ENCODE measurements around the gene GNB5.

GNB5 gene

DNA sequence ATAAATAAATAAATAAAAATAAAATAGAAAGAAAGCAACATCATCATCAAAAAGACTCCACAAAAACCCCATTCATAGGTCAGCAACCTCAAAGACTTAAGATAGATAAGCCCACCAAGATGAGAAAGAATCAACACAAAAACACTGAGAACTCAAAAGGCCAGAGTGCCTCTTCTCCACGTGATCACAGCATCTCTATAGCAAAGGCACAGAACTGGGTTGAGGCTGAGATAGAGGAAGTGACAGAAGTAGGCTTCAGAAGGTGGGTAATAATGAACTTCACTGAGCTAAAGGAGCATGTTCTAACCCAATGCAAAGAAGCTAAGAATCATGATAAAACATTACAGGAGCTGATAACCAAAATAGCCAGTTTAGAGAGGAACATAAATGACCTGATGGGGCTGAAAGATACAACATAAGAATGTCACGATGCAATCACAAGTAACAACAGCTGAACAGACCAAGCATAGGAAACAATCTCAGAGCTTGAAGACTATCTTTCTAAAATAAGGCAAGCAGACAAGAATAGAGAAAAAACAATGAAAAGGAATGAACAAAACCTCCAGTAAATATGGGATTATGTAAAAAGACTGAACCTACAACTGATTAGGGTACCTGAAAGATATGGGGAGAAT, 26.4 kb downstream of the GNB5 start:
- DNase-seq, result no peak

- DNase-seq, result peak in 1 of 3 donors; percentile 12
Observed at GRCh38 chr15:52163321-52164190, 27.6 kb downstream of the GNB5 start.

DNA sequence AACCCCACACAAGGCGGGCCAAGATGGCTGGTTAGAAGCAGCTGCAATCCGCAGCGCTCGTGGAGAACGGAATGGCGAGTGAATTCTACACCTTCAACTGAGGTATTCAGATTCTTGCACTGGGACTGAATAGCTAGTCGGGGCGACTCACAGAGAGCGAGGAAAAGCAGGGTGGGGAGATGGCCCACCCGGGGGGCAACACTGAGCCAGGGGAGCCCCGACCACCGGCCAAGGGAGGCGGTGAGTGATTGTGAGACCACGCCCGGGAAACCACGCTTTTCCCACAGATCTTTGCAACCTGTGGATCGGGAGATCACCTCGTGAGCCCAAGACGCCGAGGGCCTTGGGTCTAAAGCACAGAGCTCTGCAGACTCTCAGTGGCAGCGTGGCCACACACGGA, 28.3 kb downstream of the GNB5 start:
- no peak for DNase-seq

DNA sequence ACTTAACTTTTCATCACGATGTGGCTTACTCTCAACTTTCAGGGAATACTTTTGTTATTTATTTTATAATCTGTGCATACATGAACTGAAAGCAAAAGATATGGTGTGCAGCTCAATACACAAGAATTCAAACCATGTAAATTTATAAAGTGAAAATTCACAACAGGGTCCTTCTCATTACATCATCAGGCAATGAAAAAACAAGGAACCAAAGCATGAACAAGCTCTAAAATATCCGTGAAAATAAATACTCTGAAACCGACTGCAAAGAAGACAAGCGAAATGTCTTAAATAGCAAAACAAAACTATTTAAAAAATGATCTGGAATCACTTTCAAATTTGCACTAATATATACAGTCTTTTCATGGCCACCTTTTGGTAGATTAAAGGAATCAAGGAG, 28.9 kb downstream of the GNB5 start:
- no peak for DNase-seq

DNA sequence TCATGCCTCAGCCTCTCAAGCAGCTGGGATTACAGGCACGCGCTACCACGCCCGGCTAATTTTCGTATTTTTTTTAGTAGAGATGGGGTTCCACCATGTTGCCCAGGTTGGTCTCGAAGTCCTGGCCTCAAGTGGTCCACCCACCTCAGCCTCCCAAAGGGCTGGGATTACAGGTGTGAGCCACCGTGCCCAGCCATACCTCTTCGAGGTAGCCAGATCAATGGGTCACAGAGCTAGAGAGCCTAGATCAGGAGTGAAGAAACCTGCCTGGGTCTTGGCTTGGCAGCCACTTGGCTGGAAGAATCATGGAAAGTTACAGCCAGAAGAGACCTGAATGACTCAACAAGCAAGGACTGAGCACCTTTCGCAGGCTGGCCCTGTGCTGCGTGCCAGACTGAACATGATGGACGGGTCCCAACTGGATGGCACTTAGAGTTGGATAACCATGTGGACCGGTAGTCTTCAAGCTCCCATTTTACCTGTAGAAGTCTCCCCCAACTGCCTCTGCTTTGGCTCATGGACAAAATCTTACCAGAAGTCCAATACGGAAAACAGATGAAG, 29.7 kb downstream of the GNB5 start:
- DNase-seq, result no peak

DNA sequence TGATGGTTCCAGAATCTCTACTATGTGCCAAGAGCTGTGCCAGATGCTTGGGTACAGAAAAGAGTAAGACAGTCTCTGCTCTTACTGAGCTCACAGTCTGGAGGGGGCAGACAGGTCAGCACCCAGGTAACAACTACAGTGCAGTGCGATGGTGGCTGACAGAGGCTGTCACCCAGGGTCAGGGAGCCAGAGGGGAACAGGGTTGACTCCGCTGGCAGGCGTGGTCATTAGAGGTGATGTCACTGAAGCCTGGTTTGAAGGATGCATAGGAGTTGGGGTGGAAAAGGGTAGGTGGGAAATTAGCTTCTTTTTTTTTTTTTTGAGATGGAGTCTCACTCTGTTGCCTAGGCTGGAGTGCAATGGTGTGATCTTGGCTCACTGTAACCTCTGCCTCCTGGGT, 31.5 kb downstream of the GNB5 start:
- no peak for DNase-seq

DNA sequence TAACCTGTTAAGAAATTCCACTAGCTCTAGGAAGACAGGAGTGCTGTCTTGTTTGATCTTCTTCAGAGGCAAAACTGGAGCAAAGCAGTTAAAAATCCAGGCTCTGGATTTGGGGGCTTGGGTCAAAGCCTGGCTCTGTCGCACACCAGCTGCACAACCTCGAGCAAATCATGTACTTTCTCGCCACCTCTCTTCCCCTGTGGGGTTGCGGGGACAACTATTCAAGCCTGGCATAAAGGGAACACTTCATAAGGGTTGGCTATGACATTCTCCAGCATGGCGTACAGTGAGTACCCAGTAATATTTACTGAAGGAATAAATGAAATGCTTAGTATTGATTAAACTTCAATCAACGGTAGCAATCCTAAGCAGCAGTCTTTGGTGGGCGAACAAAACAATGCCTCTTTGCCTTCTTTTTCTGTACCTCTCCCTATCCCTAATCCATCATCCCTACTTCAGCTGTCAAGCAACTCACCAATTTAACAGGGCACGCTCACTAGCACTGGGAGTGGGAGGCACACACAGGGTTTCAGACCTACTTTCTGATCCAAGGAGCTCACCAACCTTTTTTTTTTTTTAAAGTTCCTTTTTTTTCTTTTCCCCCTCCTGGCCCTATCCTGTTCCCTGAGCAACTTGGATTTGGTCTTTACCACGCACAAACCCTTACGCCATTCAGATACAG, 33.0 kb downstream of the GNB5 start:
- no peak for DNase-seq

- no peak for DNase-seq
Observed at GRCh38 chr15:52155878-52156277, 35.3 kb downstream of the GNB5 start.

GRCh38 chr15:52154896-52155865, 36.0 kb downstream of the GNB5 start:
- peak in 1 of 3 donors; percentile 19 for DNase-seq

DNA sequence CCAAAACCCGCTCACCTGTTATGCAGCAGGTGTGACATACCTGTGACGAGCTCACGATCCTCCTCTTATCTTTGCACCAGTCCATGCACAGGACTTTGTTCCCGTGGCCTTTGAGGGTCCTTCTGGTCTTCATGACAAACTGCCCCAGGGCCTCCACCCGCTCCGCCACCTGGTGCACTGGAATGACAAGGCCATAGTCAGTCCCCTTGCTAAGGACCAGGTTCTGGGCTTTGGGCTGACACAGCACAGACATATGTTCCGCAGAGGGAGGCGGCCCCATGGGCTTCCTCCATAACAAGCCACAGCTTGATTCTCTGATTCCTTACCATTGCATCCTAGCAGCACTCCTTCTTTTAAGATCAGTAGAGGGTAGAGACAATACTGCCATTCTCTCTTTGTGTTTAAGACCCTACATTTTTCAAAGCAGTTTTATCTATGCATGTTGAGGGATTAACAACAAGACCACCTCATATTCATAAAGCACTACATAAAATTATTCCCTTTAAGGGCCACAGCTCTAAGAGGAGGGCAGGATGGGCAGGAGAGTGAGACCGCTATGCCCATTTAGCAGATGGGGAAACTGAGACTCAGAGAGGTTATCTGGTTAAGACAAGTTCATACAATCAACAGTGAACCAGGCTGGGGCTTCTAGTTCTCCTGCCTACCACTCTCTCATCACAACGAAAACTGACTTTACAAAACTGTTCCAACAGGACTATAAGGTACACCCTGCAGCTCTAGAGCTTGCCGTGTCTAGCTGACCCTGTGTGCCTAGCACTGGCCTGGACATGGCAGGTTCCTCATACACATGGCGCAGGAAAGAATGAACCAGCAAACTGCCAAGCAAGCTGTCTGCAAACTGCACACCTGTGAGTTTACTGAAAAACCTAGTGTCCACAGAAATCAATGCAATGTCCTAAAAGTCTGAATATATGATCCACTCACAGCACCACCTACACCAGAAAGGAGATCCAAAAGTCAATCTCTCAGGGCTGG, 37.0 kb downstream of the GNB5 start:
- DNase-seq, result no peak

DNA sequence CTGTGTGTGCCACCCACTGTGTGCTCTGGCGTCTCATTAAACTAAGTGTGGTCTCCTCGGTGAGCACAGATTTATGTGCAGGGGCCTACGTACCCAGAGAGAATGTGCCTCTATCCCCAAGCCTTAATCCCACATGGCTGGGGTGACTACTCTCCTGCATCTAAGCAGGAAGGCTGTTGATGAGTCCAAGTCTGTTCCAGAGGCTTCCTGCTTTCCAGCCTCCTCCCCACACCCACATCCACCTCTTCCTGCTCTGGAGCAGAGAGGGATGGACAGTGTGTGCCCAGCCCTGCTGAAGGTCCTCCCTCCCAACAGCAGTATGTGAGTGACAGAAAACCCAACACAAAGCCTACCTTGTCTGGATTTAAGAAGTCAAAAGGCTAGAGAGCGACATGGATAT, 39.8 kb downstream of the GNB5 start:
- no peak for DNase-seq

DNA sequence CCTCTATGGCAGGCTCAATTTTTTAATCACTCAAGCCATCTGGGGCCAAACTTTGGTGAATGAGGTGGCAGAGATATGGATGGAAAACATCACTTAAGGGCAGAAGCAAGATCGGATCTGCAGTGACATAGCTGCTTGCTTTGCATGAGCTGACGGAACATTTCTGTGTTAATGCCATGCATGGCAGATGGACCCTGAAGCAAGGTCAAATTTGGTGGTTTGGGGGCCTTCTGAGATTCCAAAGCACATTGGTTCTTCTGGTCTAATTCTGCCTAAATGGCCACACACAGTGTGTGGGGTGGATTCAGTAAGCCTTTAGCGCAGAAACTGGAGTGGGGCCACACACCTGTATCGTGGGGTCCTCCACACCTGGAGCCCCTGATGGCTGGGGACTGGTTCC, 40.3 kb downstream of the GNB5 start:
- DNase-seq, result no peak

- DNase-seq, result no peak
Observed at GRCh38 chr15:52150043-52150825, 41.0 kb downstream of the GNB5 start.

DNA sequence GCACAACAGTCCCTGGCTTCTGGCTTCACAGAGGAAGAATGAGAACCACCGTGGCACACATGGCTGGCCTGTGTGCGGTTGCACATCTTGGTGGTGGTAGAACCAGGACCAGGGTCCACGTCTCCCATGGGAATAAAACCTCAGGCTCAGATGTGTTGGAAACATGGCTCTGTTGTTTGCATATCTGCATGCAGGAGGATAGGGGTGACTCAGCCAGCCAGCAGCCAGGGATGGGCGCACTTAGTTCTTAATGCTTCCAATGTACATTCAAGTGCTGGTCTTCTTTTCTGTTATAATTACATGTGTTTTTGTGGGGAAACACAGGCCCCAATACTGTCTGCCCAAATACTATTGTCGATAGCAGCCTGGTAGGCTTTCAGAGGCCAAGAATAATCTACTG, 42.8 kb downstream of the GNB5 start:
- DNase-seq, result no peak

GRCh38 chr15:52146776-52147175, 44.4 kb downstream of the GNB5 start:
- no peak for DNase-seq

GRCh38 chr15:52146261-52146660, 44.9 kb downstream of the GNB5 start:
- DNase-seq, result no peak

GRCh38 chr15:52144656-52145178, 46.5 kb downstream of the GNB5 start:
- no peak for DNase-seq

DNA sequence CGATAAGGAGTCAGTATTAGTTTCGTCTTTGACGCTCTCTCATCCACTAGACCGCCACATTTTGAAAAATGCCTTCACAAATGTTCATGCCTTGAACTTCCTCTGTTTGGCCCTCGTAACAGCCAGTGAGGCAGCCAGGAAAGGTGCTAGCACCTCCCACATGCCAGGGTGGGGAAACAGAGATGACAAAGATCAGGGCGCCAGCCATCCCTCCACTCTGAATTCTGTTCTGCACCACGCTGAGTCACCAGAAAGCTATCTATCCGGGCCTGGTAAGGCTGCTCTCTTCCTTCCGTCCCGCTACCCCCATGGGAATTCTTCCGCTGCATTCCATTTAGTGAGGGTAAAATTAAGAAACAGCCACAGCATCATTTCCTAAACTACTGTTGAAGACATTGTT, 47.3 kb downstream of the GNB5 start:
- no peak for DNase-seq

GRCh38 chr15:52140646-52141045, 50.5 kb downstream of the GNB5 start:
- no peak for DNase-seq

Data from suppressor macrophage treated with lipopolysaccharide for 1 hour (primary cell).